HL-60 (cell line): ENCODE results near the gene RNF141.

Experiments used
- DNase-seq, 2 experiments: peaks; one replicate each; pipeline ENCODE4 v3.0.0-alpha.2; 2010 to 2020; ENCODE audit warnings: low read depth in 1 of 2, low spot score in 1 of 2
- H3K27ac ChIP-seq: fragments of 250-450 bp; sonication (Bioruptor Pico); replicated peaks from 2 replicates; pipeline ENCODE4 v1.5.1; 2020; ENCODE audit warnings: mild to moderate bottlenecking, moderate library complexity
- H3K27me3 ChIP-seq: fragments of 250-450 bp; sonication (Bioruptor Pico); 2 replicates; pipeline ENCODE4 v1.5.1; 2021; ENCODE audit warnings: mild to moderate bottlenecking, moderate library complexity; ENCODE audit not compliant: insufficient read depth, poor library complexity, severe bottlenecking
- H3K4me3 ChIP-seq: replicated peaks from 2 replicates; pipeline ENCODE4 v1.5.1; 2011; ENCODE audit warnings: mild to moderate bottlenecking, control low read depth, low read length; ENCODE audit not compliant: insufficient read depth
- GABPA ChIP-seq: IDR thresholded peaks from 2 replicates; pipeline ENCODE4 v1.6.1; 2012; ENCODE audit warnings: low read depth
- POLR2AphosphoS5 ChIP-seq: IDR thresholded peaks from 2 replicates; pipeline ENCODE4 v1.6.1; 2012; ENCODE audit warnings: low read depth
- SPI1 ChIP-seq: IDR thresholded peaks from 2 replicates; pipeline ENCODE4 v1.6.1; 2012; ENCODE audit warnings: low read depth, mild to moderate bottlenecking, borderline replicate concordance
- long read RNA-seq: library from polyadenylated mRNA; unstranded; transcript quantifications from one replicate; pipeline ENCODE4 v2.0.0, GENCODE V29; 2020
- TF ChIP-seq, protein P1 (sequence below): IDR thresholded peaks from 2 replicates; pipeline ENCODE4 v1.6.1; 2012; ENCODE audit warnings: low read depth; ENCODE audit not compliant: insufficient replicate concordance
- TF ChIP-seq, protein P2 (sequence below): IDR thresholded peaks from one replicate; pipeline ENCODE4 v1.5.1; 2011; ENCODE audit warnings: low read length, control low read depth, inconsistent platforms; ENCODE audit not compliant: insufficient read depth

The RNF141 gene, protein sequence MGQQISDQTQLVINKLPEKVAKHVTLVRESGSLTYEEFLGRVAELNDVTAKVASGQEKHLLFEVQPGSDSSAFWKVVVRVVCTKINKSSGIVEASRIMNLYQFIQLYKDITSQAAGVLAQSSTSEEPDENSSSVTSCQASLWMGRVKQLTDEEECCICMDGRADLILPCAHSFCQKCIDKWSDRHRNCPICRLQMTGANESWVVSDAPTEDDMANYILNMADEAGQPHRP
- long read RNA-seq, full-length matches to known transcripts = 27 of 29 reads
- long read RNA-seq, partial matches to known transcripts = 0 of 29 reads
- long read RNA-seq, other reads (novel, unspliced or antisense) = 2 of 29 reads

DNA sequence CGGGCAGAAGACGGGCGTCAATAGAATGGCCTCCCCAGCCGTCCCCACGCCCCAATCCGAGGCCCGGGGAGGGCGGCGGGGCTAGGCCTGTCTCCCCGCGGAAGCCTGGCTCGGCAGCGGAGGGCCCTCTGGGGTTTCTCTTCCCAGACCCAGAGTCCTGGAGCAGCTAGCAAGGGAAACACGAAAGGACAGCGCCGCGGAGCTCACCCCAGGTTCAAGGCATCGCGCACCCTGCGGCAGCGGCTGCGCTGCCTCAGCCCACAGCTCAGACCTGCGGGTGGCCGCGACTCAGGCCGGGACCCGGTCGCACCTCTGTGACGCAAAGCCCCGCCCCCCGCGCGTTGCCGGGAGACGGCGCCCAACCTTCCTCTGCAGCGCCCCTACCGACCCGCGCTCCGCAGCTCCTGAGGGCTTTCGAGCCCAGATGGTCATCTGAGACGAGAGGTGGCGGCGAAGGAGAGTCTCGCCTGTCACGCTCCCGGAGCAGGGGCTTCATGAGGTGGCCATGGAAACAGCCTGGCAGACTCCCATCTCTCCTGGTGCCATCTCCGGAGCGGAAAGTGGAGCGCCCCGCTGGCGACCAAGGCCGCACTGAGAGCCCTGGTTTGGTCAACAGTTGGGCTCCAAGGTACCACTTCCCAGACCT lies at the start of gene RNF141:
Gene RNF141 (minus strand): TSS at position 273 of the 646 bp plus-strand sequence. CDS start 7,029 bp downstream, outside the sequence.
- Histone ChIP-seq H3K27ac (peak within 1 kb of the TSS; percentile 87), H3K4me3 (peak within 1 kb of the TSS; percentile 80), H3K27me3 (no peaks in the 10 kb centered on the region)
- TF ChIP-seq POLR2AphosphoS5 (peak; percentile 90), SPI1 (no peak), GABPA (no peak)
- TF ChIP-seq, protein P1, sequence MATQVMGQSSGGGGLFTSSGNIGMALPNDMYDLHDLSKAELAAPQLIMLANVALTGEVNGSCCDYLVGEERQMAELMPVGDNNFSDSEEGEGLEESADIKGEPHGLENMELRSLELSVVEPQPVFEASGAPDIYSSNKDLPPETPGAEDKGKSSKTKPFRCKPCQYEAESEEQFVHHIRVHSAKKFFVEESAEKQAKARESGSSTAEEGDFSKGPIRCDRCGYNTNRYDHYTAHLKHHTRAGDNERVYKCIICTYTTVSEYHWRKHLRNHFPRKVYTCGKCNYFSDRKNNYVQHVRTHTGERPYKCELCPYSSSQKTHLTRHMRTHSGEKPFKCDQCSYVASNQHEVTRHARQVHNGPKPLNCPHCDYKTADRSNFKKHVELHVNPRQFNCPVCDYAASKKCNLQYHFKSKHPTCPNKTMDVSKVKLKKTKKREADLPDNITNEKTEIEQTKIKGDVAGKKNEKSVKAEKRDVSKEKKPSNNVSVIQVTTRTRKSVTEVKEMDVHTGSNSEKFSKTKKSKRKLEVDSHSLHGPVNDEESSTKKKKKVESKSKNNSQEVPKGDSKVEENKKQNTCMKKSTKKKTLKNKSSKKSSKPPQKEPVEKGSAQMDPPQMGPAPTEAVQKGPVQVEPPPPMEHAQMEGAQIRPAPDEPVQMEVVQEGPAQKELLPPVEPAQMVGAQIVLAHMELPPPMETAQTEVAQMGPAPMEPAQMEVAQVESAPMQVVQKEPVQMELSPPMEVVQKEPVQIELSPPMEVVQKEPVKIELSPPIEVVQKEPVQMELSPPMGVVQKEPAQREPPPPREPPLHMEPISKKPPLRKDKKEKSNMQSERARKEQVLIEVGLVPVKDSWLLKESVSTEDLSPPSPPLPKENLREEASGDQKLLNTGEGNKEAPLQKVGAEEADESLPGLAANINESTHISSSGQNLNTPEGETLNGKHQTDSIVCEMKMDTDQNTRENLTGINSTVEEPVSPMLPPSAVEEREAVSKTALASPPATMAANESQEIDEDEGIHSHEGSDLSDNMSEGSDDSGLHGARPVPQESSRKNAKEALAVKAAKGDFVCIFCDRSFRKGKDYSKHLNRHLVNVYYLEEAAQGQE = no peak
- TF ChIP-seq, protein P2, sequence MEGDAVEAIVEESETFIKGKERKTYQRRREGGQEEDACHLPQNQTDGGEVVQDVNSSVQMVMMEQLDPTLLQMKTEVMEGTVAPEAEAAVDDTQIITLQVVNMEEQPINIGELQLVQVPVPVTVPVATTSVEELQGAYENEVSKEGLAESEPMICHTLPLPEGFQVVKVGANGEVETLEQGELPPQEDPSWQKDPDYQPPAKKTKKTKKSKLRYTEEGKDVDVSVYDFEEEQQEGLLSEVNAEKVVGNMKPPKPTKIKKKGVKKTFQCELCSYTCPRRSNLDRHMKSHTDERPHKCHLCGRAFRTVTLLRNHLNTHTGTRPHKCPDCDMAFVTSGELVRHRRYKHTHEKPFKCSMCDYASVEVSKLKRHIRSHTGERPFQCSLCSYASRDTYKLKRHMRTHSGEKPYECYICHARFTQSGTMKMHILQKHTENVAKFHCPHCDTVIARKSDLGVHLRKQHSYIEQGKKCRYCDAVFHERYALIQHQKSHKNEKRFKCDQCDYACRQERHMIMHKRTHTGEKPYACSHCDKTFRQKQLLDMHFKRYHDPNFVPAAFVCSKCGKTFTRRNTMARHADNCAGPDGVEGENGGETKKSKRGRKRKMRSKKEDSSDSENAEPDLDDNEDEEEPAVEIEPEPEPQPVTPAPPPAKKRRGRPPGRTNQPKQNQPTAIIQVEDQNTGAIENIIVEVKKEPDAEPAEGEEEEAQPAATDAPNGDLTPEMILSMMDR = peak; percentile 47
- DNase-seq = peak; percentile 84 to 94

DNA sequence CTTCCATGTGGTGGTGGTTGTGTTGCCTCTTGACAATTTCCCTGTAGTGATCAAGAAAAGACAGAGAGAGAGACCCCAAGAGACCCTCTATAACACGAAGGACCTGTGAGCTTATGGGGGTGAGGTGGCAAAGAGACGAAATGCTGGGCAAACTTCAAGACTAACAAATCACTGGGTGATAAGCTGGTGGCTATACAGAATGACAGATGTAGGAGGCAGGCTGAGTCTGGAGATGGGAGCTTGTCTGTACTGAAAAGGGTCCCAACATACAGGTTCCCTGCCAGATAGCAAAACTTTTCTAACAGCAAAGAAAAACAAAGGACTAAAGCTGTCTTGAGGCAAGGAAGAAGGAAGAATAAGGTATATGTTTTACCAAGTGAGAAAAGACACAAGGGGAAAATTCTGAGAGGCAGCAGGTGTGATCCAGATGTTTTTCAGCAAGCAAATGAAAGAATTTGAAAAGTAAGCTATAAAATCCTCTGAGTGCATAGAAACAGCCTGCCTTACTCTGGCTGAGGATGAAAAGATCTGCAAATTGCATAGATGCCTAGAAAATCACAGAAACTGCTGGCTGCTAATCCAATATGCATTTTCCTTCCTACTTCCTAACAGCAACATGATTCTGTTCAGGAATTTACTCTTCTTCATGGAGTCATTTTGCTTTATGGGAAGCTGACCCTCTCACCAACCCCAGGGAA lies 49.4 kb upstream of the RNF141 start:
- TF ChIP-seq, protein P1 = no peak
- TF ChIP-seq GABPA = no peak
- TF ChIP-seq SPI1 = no peak
- TF ChIP-seq, protein P2 = no peak
- TF ChIP-seq POLR2AphosphoS5 = no peak
- no peak for DNase-seq
- no peak overlapping the region for H3K27ac ChIP-seq
- no peaks in the 10 kb centered on the region for H3K27me3 ChIP-seq
- H3K4me3 ChIP-seq = no peak overlapping the region

DNA sequence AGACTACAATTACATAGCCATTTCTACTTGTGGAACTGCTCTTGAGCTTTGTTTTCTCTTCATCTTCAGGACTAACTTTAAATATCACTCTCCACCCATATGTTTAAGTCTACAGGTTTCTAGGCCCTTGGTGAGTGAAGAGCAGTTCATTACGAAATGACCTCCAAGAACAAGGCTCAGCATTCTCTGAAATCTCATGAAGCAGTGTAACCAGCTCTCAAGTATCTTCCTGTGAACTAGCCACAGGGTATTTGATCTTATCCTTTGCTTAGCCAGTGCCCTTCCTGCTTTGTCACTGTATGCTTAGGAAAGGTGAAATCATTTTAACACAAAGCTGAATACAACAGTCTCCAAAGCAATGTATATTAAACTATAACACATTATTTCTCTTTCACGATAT lies 47.9 kb upstream of the RNF141 start:
- TF ChIP-seq POLR2AphosphoS5 (no peak), GABPA (no peak), SPI1 (no peak)
- TF ChIP-seq, protein P2 = no peak
- TF ChIP-seq, protein P1 = no peak
- no peak overlapping the region for H3K4me3 ChIP-seq
- H3K27me3 ChIP-seq = no peaks in the 10 kb centered on the region
- no peak overlapping the region for H3K27ac ChIP-seq
- no peak for DNase-seq
